ENCODE data around the gene MALSU1.

DNA sequence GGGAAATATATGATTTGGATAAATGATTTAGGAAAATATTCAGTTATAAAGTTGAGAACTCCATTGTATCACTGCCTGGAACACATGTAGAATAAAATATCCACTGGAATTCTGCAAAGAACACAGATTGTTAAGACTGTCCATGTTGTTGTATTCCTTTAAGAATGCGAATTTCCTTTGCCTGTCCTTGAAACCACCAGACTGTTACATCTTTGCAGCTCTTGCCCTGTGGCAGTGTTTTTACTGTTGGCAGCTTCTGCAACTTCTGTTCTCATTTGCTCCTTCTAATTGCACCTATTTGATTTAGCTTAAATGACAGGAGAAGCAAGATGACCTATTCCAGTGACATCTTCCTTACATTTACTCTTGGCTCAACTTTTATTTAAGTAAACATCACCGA is 39.7 kb downstream of the MALSU1 start:
- no peak for TF ChIP-seq CTCF (IDR thresholded peaks at IDR 0.05)
- no peak for TF ChIP-seq EP300 (IDR thresholded peaks at IDR 0.05)
- TF ChIP-seq POLR2A (IDR thresholded peaks at IDR 0.05) = no peak
